Hematopoietic multipotent progenitor cell treated with erythropoietin and hydrocortisone succinate and interleukin-3 and kit ligand, for 15 days (in vitro differentiated cells): Measurements from ENCODE around the gene NFKB1.

Source experiments
- DNase-seq: peaks from one replicate; pipeline ENCODE4 v3.0.0-alpha.2; 2015; ENCODE audit warnings: low spot score

NFKB1 gene

DNA sequence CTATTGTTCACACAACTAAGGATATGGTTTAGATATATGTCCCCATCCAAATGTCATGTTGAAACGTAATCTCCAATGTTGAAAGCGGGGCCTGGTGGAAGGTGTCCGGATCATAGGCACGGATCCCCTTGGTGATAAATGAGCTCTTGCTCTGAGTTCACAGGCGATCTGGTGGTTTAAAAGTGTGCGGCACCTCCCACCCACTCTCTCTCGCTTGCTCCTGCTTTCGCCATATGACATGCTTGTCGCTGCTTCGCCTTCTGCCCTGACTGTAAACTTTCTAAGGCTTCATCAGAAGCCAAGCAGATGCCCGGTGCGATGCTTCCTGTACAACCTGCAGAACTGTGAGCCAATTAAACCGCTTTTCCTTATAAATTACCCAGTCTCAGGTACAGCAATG is 128.5 kb downstream of the NFKB1 start:
- no peak for DNase-seq

DNA sequence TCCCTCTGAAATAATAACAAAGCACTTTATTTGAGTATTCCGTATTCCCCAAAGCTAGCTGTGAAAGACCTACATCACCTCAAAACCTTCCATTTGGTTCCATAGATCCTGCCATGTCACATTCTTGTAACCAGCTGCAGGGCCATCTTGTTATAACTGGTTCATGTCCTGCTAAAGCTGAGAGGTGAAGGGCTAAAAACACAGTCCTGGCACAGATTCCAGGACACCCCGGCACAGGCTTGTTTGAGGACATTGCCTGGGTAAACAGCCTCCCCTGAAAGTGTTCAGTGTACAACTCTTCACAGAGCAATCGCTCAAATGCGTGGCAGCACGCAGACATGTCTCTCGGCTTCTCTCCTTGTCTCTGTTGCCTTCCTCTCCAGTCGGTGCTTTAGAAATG is 130.5 kb downstream of the NFKB1 start:
- no peak for DNase-seq

DNA sequence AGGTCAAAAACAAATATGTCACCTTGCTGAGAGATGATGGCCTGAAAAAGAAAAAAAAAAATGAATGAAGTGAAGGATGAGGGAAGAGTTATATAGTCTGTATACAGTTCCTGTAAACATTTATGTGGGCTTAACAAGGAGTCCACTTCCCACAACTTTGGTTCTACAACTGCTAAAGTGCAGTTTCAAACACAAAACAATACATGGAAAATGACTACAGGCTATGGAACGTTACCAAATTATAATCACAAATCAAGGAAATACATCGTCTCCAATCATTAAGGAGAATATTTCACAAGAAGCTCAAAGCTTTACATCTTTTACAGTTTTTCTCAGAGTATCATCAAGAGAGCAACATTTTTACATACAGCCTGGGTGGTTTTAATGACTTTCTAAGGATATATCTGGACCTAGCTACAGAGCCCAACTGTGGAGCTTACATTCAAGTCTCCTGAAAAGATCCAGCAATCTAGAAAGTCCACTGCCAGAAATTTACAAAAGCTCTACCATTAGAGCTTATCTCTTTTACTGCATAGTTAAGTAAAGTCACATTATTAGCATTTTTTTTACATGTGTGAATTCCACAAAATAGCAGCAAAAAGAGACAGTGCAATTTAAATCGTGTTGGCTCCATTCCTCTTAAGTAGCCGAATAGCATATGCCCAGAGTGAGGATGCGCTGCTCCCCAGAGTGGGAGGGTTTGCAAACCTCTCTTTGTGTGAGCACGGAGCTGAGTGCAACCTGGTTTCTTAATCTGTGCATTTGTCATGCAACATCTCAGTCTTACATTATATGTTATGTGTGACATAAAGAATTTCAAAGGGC is 131.3 kb downstream of the NFKB1 start:
- DNase-seq: no peak

DNA sequence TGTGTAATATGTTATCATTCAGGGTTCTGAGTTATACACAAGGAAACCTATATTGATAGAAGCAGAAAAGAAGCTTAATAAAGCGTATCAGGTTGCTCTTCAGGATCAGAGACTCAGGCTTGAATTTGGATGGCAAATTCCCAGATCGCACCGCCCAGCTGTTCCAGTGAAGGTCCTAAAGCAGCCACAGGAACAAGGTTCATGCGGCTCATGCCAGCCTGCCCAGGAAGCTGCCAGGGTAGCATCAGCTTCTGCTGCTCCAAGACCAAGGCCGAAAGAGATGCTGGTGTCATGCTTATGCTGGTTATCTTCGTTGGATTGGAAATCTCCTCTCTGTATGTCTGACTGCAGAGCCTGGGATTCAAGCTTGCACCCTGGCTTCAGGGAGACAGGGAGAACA is 131.9 kb downstream of the NFKB1 start:
- no peak for DNase-seq

DNA sequence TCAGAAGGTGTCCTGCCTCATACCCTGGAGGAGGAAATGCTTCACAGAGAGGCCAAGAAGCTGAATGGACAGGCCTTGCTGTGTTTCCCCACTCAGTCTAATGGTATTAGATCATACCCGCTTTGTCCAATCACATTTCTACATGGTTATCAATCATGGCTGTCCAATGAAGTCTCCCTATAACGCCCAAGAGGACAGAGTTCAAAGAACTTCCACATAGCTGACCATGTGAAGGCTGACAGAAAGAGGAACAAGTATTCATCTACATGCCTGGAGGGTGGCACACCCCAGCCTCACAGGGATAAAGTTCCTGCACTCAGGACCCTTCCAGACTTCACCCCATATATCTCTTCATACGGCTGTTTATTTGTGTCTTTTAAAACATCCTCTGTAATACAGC is 136.2 kb downstream of the NFKB1 start:
- no peak for DNase-seq

DNA sequence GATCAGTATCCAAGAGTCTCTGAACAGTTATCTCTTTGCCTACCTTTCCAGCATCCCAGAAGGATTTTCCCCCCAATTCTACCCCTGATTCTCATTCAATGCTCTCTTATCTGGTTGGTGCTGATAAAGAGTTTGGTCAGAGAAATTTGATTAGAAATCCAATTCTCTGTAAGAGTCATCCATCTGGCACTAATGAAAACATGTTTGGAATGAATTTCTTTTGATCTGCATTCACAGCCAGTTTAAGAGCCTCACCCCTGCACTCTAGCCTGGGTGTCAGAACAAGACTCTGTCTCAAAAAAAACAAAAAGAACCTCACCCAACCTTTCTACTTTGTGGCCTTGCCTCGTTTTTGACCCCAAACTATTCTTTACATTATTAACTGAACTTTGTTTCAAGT is 137.5 kb downstream of the NFKB1 start:
- no peak for DNase-seq

DNA sequence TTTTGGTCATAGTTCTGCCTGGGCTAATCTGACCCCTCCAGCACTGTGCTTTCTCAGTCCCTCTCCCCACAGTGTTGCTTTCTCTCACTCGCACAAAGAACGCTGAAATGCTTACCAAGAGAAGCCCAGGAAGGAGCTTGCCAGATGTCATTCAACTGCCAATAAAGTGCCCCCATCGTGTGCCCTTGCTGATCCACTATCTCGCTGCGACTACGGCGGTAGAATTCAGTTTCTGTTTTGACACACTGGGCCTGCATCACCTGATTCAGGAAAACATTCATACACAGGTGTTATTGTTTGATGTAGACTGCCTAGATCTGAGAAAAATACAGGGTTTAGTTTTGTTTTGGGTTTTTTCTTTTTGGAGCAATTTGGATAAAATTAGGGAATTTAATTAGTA is 138.4 kb downstream of the NFKB1 start:
- DNase-seq: no peak

DNA sequence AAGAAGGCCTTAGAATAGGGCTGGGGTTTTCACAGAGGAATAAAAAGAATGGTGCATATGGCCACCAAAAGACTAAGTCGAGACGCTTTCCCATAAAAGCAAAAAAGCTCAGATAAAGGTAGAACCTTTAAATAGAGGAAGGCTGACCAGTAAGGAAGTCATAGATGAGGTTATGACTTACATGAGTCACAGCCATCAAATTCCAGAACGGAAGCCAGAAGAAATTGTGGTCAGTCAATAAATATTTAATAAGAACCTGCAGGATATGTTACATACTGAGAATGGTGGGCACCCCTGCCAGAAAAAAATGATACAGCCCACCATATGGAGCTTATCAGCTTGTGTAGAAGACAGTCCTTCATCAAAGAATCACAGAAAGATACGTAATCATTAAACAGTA is 139.5 kb downstream of the NFKB1 start:
- DNase-seq: no peak

DNA sequence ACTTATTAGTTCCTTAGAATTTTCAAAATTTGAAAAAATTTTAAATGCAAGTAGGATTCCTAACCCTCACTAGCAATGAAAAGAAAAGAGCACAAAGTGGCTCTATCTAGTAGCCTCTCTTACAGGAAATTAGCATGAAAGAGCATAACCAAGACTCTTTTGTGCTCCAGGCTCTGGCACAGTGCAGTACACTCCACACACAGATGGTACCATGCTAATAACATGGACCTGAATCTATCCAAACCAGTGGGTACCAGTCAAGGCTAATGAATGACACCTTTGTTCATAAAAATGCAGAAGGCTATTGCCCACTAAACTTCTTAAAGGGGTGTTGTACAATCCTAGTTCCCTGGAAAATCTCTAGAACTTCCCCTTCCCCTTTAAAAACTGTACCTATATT is 140.6 kb downstream of the NFKB1 start:
- DNase-seq: no peak

DNA sequence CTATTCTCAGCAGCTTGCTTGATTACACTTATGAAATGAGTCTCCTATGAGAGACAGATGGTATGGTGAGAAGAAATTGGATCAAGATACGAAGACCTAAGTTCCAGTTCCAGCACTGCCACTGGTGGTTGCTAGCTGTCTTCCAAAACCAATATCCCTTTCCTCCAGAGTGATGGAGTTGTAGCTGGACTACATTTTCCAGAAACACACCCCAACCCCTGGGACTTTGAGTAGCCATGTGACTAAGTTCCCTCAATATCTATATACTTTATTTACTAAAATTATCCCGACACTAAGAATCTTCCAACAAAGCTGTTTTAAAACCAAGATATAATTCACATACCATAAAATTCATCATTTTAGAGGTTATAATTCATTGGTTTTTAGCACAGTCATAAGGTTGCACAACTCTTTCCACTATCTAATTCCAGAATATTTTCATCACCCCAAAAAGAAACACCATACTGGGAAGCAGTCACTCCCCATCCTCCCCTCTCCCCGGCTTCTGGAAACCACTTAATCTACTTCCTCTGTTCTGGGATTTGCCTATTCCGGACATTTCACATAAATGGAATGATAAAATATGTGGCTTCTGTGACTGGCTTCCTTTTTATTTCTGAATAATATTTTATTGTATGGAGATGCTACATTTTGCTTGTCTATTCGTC is 141.6 kb downstream of the NFKB1 start:
- DNase-seq: no peak

DNA sequence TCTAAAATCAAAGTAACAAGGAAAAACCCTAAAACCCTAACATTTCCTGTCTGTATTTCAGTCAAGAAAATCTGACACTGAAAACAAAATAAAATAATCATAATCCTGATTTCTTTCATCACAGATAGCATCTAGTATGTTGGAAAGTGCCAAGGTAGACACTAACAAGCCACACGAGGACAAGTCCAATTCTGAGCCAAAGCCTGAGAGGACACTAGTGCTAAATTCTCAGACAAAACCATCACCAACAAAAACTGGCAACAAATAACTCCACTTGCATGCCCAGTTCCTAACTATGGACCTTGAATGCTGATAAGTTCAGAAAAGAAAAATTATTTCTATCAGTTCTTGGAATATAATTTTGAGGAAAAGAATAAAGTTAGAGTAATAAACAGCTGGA is 146.0 kb downstream of the NFKB1 start:
- no peak for DNase-seq

DNA sequence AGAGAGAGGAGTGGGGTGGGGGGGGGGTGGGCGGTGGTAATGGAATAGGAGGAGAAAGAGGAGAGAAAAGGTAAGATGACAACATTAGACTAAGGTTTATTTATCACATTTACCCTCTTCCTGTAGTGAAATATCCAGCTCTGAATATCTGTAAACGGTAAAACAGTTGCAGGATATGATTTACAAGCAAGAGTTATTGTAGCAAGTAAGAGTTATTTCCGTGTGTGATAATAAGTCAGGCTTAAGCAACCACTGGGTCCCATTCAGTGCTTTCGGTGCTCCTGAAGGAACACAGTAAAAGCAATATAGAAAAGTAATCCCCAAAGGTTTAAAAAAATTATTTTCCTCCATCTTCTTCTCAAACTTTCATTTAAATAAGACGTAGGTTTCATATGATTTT is 156.0 kb downstream of the NFKB1 start:
- no peak for DNase-seq

DNA sequence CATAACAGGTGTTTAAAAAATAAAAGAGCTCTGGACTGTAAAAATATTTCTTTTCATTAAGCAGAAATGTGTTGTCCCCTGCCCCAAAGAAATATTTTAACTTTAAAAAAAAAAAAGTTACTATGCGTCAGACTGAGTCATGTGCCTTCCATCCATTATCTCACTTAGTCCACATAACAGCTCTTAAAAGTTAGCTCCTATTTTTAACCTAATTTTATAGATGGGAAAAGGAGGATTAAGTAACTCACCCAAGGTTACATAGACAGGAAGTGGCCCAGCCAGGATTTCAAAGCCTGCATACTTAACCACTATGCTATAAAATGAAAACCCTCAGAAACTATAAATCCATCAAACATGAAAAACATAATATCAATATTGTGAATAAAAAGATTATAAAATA is 161.9 kb downstream of the NFKB1 start:
- no peak for DNase-seq

DNA sequence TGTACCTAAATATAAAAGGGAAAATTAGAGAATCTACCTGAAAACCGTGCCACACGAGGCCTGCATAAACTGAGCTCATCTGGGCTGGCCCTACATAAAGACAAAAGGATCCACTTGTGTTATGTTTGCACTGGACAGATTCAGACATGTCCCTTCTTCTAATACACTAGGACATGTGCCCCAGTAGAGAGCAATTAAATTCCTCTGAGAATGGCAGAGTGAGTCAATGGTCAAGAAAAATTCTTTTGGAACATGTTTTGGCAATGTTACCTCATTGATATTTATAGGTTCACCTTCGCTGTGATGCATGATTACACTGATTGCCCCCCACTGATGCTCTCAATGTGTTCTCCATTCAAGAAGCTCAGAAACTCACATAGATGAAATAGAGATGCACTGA is 164.4 kb downstream of the NFKB1 start:
- no peak for DNase-seq
